ENCODE measurements around the gene FZR1.

DNA sequence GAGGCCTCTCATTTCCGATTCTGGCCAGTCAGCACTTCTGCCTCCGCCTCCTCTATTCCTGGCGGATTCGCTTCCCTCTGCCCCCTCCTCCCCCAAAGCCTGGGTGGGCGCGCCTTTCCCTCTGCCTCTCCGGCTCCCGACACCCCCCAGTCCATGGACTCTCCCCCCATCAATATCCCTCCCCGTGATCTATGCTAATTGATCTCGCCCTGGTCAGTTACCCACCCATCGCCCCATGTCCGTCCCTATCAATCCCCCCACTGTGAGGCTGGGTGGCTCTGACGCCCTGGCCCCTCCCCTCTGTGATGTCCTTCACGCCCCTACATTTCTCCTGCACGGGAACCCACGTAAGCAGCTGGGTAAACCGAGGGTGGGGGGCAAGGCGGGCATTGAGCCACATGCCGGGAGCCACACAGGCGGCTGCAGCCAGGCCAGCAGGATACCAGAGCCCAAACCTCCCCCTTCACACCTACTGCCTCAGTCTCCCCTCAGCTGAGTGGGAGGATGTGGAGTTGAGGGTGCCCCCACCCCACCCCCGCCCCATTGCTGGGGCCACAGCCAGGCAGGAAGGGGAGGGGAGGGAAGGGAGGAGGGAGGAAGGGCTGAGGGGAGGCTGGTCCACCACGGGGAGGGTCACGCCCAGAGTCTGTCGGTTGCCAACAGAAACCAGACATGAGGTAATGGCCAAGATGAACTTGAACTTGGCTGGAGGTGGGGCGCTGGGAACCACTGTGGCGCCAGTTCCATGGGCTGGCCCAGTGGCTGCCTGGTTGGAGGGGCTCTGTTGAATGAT, 46.8 kb upstream of the FZR1 start:
- TF ChIP-seq POLR2A (IDR thresholded peaks at IDR 0.05): no peak
- TF ChIP-seq POLR2AphosphoS5 (IDR thresholded peaks at IDR 0.05): peak; percentile 19 to 79
